ENCODE measurements around the gene LEPR.

- TF ChIP-seq KAT7 (CRISPR knock-in tag; IDR thresholded peaks at IDR 0.05; ENCODE audit: borderline replicate concordance) (no peak), MAX (CRISPR knock-in tag; IDR thresholded peaks at IDR 0.05) (no peak), CTCF (IDR thresholded peaks at IDR 0.05) (no peak), SP1 (CRISPR knock-in tag; conservative IDR thresholded peaks at IDR 0.05) (no peak), FOXP4 (CRISPR knock-in tag; IDR thresholded peaks at IDR 0.05) (no peak), PREB (CRISPR knock-in tag; IDR thresholded peaks at IDR 0.05; ENCODE audit: borderline replicate concordance) (no peak), ZNF423 (CRISPR knock-in tag; IDR thresholded peaks at IDR 0.05) (no peak), ATF2 (CRISPR knock-in tag; IDR thresholded peaks at IDR 0.05; ENCODE audit: borderline replicate concordance, low read depth) (no peak), FOXP1 (CRISPR knock-in tag; IDR thresholded peaks at IDR 0.05; ENCODE audit: borderline replicate concordance) (no peak), SOX15 (CRISPR knock-in tag; IDR thresholded peaks at IDR 0.05) (no peak), SMAD4 (CRISPR knock-in tag; IDR thresholded peaks at IDR 0.05) (no peak)
These were observed 28.0 kb upstream of the LEPR start for GRCh38 chr1:65392497-65392896.

All from WTC11 (cell line).